ENCODE measurements around the gene CLCN1.

GRCh38 chr7:143387156-143387975 is 71.5 kb downstream of the CLCN1 start:
- TF ChIP-seq, protein P1, sequence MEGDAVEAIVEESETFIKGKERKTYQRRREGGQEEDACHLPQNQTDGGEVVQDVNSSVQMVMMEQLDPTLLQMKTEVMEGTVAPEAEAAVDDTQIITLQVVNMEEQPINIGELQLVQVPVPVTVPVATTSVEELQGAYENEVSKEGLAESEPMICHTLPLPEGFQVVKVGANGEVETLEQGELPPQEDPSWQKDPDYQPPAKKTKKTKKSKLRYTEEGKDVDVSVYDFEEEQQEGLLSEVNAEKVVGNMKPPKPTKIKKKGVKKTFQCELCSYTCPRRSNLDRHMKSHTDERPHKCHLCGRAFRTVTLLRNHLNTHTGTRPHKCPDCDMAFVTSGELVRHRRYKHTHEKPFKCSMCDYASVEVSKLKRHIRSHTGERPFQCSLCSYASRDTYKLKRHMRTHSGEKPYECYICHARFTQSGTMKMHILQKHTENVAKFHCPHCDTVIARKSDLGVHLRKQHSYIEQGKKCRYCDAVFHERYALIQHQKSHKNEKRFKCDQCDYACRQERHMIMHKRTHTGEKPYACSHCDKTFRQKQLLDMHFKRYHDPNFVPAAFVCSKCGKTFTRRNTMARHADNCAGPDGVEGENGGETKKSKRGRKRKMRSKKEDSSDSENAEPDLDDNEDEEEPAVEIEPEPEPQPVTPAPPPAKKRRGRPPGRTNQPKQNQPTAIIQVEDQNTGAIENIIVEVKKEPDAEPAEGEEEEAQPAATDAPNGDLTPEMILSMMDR (conservative IDR thresholded peaks at IDR 0.05; ENCODE audit: low read length) = peak; percentile 43
- no peak for TF ChIP-seq EZH2phosphoT487 (IDR thresholded peaks at IDR 0.05; ENCODE audit: borderline replicate concordance)
